GM23338 (cell line): Measurements from ENCODE around the gene TTPAL. TPM values are rescaled to one million over a fixed set of nuclear protein-coding genes. Genes with fewer than 3 reads are reported as not detected.

ENCODE experiments used
- ATAC-seq: fragments of 200-7000 bp; cut with Tn5 transposase; 3 replicates; pipeline ENCODE4 v1.9.1; 2020
- DNase-seq: peaks from one replicate; pipeline ENCODE4 v3.0.0-alpha.2; 2015; ENCODE audit warnings: low spot score
- H2AFZ ChIP-seq: fragments of 200-600 bp; sonication (generic); 2 replicates; pipeline ENCODE4 v1.8.0; 2016; ENCODE audit warnings: antibody characterized with exemption, mild to moderate bottlenecking, moderate library complexity
- H3F3A ChIP-seq: fragments of 200-600 bp; sonication (generic); replicated peaks from 2 replicates; pipeline ENCODE4 v1.8.0; 2017; ENCODE audit warnings: antibody characterized with exemption, mixed run types, low read depth
- H3K27ac ChIP-seq: fragments of 200-600 bp; sonication (generic); 2 replicates; pipeline ENCODE4 v1.6.1; 2016; ENCODE audit warnings: low read depth
- H3K27me3 ChIP-seq: fragments of 200-600 bp; sonication (generic); 2 replicates; pipeline ENCODE4 v1.8.0; 2016; ENCODE audit warnings: mild to moderate bottlenecking, mixed run types, moderate library complexity; ENCODE audit not compliant: insufficient read depth
- H3K36me3 ChIP-seq: fragments of 200-600 bp; sonication (generic); 2 replicates; pipeline ENCODE4 v1.8.0; 2016; ENCODE audit warnings: mild to moderate bottlenecking; ENCODE audit not compliant: insufficient read depth
- H3K4me1 ChIP-seq: fragments of 200-600 bp; sonication (generic); 2 replicates; pipeline ENCODE4 v1.8.0; 2016; ENCODE audit warnings: mild to moderate bottlenecking, moderate library complexity; ENCODE audit not compliant: insufficient read depth
- H3K4me2 ChIP-seq: fragments of 200-600 bp; sonication (generic); 2 replicates; pipeline ENCODE4 v1.7.1; 2017; ENCODE audit warnings: mixed run types
- H3K4me3 ChIP-seq: fragments of 200-600 bp; sonication (generic); 2 replicates; pipeline ENCODE4 v1.6.1; 2016; ENCODE audit warnings: mixed run types
- H3K79me2 ChIP-seq: fragments of 200-600 bp; sonication (generic); replicated peaks from 2 replicates; pipeline ENCODE4 v1.8.0; 2017; ENCODE audit warnings: mild to moderate bottlenecking; ENCODE audit not compliant: insufficient read depth
- H3K9me2 ChIP-seq: fragments of 200-600 bp; sonication (generic); 2 replicates; pipeline ENCODE4 v1.8.0; 2017; ENCODE audit not compliant: insufficient read depth
- H4K20me1 ChIP-seq: fragments of 200-600 bp; sonication (generic); replicated peaks from 2 replicates; pipeline ENCODE4 v1.8.0; 2017; ENCODE audit warnings: mild to moderate bottlenecking; ENCODE audit not compliant: insufficient read depth
- H3K27ac Mint-ChIP-seq: 2 replicates; pipeline ENCODE4 v1.8.0; 2020; ENCODE audit warnings: inconsistent platforms, mild to moderate bottlenecking, moderate library complexity, mixed read lengths
- H3K27me3 Mint-ChIP-seq: 3 replicates; pipeline ENCODE4 v1.8.0; 2022; ENCODE audit warnings: low read depth, mild to moderate bottlenecking, moderate library complexity, mixed read lengths, inconsistent platforms; ENCODE audit not compliant: insufficient read depth, poor library complexity
- H3K36me3 Mint-ChIP-seq: 3 replicates; pipeline ENCODE4 v1.8.0; 2021; ENCODE audit warnings: low read depth, mild to moderate bottlenecking, inconsistent platforms, moderate library complexity, mixed read lengths
- H3K4me1 Mint-ChIP-seq: 3 replicates; pipeline ENCODE4 v1.8.0; 2020; ENCODE audit warnings: mild to moderate bottlenecking, inconsistent platforms, mixed read lengths
- H3K4me3 Mint-ChIP-seq: 3 replicates; pipeline ENCODE4 v1.8.0; 2021; ENCODE audit warnings: moderate library complexity, mild to moderate bottlenecking, inconsistent platforms, mixed read lengths
- H3K9me3 Mint-ChIP-seq: 3 replicates; pipeline ENCODE4 v1.8.0; 2020; ENCODE audit warnings: moderate library complexity, mild to moderate bottlenecking, inconsistent platforms, mixed read lengths
- CREB1 ChIP-seq: fragments of 250-450 bp; sonication (Bioruptor Pico); IDR thresholded peaks from 2 replicates; pipeline ENCODE4 v1.5.0; 2020; ENCODE audit warnings: low read depth, mild to moderate bottlenecking, moderate library complexity
- STAT1 ChIP-seq: IDR thresholded peaks from one replicate; pipeline ENCODE4 v1.6.1; 2016; ENCODE audit warnings: antibody characterized with exemption; ENCODE audit not compliant: unreplicated experiment
- ZNF331 ChIP-seq: fragments of 250-450 bp; sonication (Bioruptor Pico); IDR thresholded peaks from 2 replicates; pipeline ENCODE4 v1.5.0; 2020; ENCODE audit warnings: low read depth, mild to moderate bottlenecking, moderate library complexity
- polyA plus RNA-seq: library from polyadenylated mRNA; unstranded; fragments of >200 nt; fragmentation: Nextera tagmentation; extraction: Ambion mirVana; gene quantifications from 2 replicates; pipeline ENCODE4 v1.2.1, GENCODE V29; 2016
- total RNA-seq: library from RNA; depleted of rRNA; stranded (reverse); fragments of >200 nt; shearing (Covaris generic); gene quantifications from 2 replicates; pipeline ENCODE4 v1.2.3, GENCODE V29; 2014
- TF ChIP-seq, protein P1 (sequence below): IDR thresholded peaks from one replicate; pipeline ENCODE4 v1.6.1; 2018; ENCODE audit warnings: antibody characterized with exemption; ENCODE audit not compliant: unreplicated experiment
- TF ChIP-seq, protein P2 (sequence below): fragments of 250-450 bp; sonication (Bioruptor Pico); IDR thresholded peaks from 2 replicates; pipeline ENCODE4 v1.5.0; 2020; ENCODE audit warnings: mild to moderate bottlenecking, moderate library complexity

The TTPAL gene
- total and polyA plus RNA-seq, 2 experiments from 2014 or later: 3.7 to 10.2 TPM

DNA sequence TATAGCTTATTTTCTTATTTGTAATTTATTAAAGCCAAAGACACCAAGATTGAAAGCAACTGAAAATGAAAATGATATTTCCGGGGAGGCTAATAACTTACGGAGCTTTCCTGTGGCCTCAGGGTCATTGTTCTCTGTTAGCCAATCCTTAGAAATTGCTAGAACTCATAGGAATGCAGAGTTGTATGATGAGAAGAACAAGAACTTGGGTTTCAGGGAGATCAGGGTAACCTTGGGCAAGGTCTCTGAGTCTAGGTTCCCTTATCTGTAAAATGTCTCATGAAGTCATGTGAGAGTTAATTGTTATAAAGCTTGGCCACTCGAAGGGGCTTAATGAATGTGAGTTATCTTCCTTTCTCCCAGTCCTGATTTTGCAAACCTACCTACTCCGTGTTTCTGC, 66.3 kb downstream of the TTPAL start:
- Mint-ChIP-seq H3K4me1 (peaks cover 5% of the 10 kb centered on the region), H3K27ac (no peak overlapping the region), H3K9me3 (no peaks in the 10 kb centered on the region), H3K4me3 (no peak overlapping the region), H3K27me3 (peaks cover 12% of the 10 kb centered on the region), H3K36me3 (no peaks in the 10 kb centered on the region)
- Histone ChIP-seq H3K4me3 (no peak overlapping the region), H4K20me1 (no peaks in the 10 kb centered on the region), H3K9me2 (no peaks in the 10 kb centered on the region), H3K79me2 (peaks cover 10% of the 10 kb centered on the region), H3F3A (no peaks in the 10 kb centered on the region), H3K36me3 (no peaks in the 10 kb centered on the region), H3K4me2 (no peak overlapping the region), H3K27me3 (no peaks in the 10 kb centered on the region), H3K4me1 (no peaks in the 10 kb centered on the region), H3K27ac (no peak overlapping the region), H2AFZ (no peak overlapping the region)
- ATAC-seq (no peak), DNase-seq (no peak)
- no peak for TF ChIP-seq STAT1
- TF ChIP-seq, protein P1, sequence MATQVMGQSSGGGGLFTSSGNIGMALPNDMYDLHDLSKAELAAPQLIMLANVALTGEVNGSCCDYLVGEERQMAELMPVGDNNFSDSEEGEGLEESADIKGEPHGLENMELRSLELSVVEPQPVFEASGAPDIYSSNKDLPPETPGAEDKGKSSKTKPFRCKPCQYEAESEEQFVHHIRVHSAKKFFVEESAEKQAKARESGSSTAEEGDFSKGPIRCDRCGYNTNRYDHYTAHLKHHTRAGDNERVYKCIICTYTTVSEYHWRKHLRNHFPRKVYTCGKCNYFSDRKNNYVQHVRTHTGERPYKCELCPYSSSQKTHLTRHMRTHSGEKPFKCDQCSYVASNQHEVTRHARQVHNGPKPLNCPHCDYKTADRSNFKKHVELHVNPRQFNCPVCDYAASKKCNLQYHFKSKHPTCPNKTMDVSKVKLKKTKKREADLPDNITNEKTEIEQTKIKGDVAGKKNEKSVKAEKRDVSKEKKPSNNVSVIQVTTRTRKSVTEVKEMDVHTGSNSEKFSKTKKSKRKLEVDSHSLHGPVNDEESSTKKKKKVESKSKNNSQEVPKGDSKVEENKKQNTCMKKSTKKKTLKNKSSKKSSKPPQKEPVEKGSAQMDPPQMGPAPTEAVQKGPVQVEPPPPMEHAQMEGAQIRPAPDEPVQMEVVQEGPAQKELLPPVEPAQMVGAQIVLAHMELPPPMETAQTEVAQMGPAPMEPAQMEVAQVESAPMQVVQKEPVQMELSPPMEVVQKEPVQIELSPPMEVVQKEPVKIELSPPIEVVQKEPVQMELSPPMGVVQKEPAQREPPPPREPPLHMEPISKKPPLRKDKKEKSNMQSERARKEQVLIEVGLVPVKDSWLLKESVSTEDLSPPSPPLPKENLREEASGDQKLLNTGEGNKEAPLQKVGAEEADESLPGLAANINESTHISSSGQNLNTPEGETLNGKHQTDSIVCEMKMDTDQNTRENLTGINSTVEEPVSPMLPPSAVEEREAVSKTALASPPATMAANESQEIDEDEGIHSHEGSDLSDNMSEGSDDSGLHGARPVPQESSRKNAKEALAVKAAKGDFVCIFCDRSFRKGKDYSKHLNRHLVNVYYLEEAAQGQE: no peak
- TF ChIP-seq, protein P2, sequence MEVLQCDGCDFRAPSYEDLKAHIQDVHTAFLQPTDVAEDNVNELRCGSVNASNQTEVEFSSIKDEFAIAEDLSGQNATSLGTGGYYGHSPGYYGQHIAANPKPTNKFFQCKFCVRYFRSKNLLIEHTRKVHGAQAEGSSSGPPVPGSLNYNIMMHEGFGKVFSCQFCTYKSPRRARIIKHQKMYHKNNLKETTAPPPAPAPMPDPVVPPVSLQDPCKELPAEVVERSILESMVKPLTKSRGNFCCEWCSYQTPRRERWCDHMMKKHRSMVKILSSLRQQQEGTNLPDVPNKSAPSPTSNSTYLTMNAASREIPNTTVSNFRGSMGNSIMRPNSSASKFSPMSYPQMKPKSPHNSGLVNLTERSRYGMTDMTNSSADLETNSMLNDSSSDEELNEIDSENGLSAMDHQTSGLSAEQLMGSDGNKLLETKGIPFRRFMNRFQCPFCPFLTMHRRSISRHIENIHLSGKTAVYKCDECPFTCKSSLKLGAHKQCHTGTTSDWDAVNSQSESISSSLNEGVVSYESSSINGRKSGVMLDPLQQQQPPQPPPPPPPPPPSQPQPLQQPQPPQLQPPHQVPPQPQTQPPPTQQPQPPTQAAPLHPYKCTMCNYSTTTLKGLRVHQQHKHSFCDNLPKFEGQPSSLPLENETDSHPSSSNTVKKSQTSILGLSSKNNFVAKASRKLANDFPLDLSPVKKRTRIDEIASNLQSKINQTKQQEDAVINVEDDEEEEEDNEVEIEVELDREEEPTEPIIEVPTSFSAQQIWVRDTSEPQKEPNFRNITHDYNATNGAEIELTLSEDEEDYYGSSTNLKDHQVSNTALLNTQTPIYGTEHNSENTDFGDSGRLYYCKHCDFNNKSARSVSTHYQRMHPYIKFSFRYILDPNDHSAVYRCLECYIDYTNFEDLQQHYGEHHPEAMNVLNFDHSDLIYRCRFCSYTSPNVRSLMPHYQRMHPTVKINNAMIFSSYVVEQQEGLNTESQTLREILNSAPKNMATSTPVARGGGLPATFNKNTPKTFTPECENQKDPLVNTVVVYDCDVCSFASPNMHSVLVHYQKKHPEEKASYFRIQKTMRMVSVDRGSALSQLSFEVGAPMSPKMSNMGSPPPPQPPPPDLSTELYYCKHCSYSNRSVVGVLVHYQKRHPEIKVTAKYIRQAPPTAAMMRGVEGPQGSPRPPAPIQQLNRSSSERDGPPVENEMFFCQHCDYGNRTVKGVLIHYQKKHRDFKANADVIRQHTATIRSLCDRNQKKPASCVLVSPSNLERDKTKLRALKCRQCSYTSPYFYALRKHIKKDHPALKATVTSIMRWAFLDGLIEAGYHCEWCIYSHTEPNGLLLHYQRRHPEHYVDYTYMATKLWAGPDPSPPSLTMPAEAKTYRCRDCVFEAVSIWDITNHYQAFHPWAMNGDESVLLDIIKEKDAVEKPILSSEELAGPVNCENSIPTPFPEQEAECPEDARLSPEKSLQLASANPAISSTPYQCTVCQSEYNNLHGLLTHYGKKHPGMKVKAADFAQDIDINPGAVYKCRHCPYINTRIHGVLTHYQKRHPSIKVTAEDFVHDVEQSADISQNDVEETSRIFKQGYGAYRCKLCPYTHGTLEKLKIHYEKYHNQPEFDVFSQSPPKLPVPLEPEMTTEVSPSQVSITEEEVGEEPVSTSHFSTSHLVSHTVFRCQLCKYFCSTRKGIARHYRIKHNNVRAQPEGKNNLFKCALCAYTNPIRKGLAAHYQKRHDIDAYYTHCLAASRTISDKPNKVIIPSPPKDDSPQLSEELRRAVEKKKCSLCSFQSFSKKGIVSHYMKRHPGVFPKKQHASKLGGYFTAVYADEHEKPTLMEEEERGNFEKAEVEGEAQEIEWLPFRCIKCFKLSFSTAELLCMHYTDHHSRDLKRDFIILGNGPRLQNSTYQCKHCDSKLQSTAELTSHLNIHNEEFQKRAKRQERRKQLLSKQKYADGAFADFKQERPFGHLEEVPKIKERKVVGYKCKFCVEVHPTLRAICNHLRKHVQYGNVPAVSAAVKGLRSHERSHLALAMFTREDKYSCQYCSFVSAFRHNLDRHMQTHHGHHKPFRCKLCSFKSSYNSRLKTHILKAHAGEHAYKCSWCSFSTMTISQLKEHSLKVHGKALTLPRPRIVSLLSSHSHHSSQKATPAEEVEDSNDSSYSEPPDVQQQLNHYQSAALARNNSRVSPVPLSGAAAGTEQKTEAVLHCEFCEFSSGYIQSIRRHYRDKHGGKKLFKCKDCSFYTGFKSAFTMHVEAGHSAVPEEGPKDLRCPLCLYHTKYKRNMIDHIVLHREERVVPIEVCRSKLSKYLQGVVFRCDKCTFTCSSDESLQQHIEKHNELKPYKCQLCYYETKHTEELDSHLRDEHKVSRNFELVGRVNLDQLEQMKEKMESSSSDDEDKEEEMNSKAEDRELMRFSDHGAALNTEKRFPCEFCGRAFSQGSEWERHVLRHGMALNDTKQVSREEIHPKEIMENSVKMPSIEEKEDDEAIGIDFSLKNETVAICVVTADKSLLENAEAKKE (CRISPR knock-in tag): no peak
- no peak for TF ChIP-seq CREB1 (CRISPR knock-in tag)
- no peak for TF ChIP-seq ZNF331 (CRISPR knock-in tag)
